Cardiac fibroblast (primary cell): ENCODE measurements around the gene MINDY1.

Experiments used
- DNase-seq, 2 donors: peaks; one replicate each; pipeline versions ENCODE4 v3.0.0 to v3.0.0-alpha.2; 2010; ENCODE audit warnings: low read depth in 2 of 2
- H3K4me3 ChIP-seq, 2 donors: replicated peaks in 1 of 2; 1 replicate in 1 of 2; 2 replicates in 1 of 2; pipeline ENCODE4 v1.5.1; 2011; ENCODE audit warnings: low read depth in 2 of 2, low read length in 2 of 2, mild to moderate bottlenecking in 2 of 2, moderate library complexity in 1 of 2
- CTCF ChIP-seq: IDR thresholded peaks from one replicate; pipeline ENCODE4 v1.5.1; 2011; ENCODE audit warnings: low read depth, mild to moderate bottlenecking, low read length, inconsistent platforms

MINDY1 gene

GRCh38 chr1:150979092-150980056 lies 27.3 kb downstream of the MINDY1 start:
- no peak overlapping the region for H3K4me3 ChIP-seq
- peak; percentile 100 for TF ChIP-seq CTCF
- DNase-seq: peak; percentile 93 to 94

DNA sequence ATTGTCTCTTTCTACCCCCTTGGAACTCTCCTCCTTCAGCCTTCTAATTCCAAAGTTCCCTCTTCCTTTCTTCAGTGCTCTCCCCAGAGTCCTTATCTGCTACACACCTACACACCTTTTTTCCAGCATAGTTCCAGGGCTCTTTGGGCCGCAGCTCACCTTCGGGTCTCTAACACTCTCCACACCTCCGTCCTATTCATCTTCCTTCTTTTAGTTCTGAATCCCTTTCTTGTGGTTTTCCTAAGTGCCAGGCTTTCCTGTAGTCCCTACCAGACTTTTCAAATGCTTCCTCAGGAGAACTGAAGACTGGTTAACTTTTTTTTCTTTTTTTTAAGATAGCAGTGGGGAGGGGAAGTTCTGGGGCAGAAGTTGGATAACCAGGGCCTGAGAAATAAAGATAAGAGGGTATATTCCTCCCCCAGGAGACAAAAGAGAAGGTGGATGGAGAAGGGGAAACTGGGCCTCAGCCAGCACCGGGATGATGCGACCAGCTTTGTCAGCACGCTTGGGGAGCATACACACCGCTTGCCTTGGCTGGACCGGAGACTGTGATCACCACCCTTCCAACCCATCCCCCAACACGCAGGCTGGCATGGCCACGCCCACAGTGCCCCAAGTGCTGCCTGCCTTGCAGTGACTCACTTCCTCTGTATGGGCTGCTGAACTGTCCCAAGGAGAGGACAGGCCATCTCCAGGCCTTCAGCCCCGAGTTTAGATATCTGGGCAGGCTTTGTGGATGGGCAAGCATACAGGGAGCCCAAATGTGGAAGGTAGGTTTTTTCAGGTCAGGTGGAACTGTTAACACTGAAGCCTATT lies 29.6 kb downstream of the MINDY1 start:
- peak in 1 of 2 donors; percentile 51 for DNase-seq
- TF ChIP-seq CTCF: no peak
- H3K4me3 ChIP-seq: no peak overlapping the region

DNA sequence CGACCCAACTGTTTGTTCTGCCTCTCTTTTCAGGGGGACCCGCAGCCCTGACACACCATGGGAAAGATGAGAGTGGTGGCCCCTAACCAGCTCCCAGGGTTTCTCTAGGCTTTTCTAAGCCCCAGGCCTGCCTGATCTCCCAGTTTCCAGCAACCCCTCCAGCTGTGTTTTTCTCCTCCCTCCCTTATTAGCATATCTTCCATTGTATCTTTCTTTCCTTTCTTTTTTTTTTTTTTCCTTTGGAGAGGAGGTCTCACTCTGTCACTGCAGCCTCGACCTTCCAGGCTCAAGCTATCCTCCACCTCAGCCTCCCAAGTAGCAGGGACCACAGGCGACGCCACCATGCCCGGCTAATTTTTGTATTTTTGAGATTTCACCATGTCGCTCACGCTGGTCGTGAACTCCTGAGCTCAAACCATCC lies 30.3 kb downstream of the MINDY1 start:
- H3K4me3 ChIP-seq: no peak overlapping the region
- no peak for TF ChIP-seq CTCF
- DNase-seq: no peak

GRCh38 chr1:150974580-150975478 lies 31.9 kb downstream of the MINDY1 start, which contains the start of gene CERS2:
CERS2 (minus strand) TSS chr1:150974835; CDS start chr1:150969090, 5,745 bp downstream.
- DNase-seq: peak; percentile 72 to 86

DNA sequence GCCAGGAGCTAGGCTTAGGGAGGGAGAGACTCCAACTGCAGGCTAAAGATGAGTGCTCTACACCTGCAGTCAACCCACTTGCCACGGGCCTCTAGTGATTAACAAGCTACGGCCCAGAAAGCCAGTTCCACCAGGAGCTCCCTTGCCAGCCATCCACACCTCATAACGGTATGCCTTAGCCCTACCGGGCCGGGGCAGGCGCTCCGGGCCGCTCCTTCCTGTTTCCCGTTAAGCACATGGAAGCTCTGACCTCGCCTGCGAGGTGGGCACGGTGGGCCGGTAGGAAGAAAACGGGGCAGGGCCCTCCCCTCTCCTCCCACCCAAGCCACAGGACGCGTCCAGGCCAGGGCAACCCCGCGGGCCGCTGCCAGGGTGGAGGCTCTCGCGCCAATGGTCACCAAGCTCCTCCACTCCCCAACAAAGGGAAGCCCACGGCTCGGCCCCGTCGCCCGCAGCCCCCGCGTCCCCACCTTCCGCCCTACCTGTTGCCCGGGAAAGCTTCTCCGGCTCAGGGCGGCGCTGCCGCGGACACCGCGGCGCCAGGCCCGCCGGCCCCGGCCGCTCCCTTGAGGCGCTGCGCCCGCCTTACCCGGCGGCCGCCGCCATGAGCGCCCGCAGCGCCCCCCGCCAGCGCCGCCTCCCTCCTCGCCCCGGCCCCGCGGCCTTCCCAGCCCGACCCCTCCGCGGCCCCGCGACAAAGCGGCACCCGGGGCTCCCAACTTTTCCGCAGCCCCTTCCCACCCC lies 32.7 kb downstream of the MINDY1 start:
- no peak for DNase-seq
- peak overlapping the region; percentile 86 to 89 for H3K4me3 ChIP-seq
- no peak for TF ChIP-seq CTCF

More at GRCh38 chr1:150974580-150975478, 31.9 kb downstream of the MINDY1 start, which contains the start of gene CERS2:
- no peak for TF ChIP-seq CTCF
- peak within 1 kb of the TSS; percentile 86 to 89 for H3K4me3 ChIP-seq
